GM12878 (cell line): ENCODE measurements around the gene ARHGEF3. TPM values are rescaled to one million over a fixed set of nuclear protein-coding genes. Genes with fewer than 3 reads are reported as not detected.

Source experiments
- ATAC-seq: fragments of 200-7000 bp; cut with Tn5 transposase; 3 replicates; pipeline ENCODE4 v1.9.1; 2020; ENCODE audit warnings: mild to moderate bottlenecking, moderate library complexity
- BruUV-seq: library from RNA; stranded (reverse); fragments of 400-500 nt; replicated peaks from 2 replicates; lab custom pipeline; 2021; lab: Mats Ljungman, UMichigan
- CTCF ChIA-PET: fragments of 300-600 bp; sonication (Branson Sonifier 250); formaldehyde crosslinking; extraction: SDS; loops from one replicate; lab custom pipeline; 2021; ENCODE audit warnings: inconsistent platforms; lab: Yijun Ruan, JAX
- POLR2A ChIA-PET: fragments of 350-600 bp; formaldehyde crosslinking; extraction: SDS; loops from one replicate; lab custom pipeline; 2021; ENCODE audit warnings: inconsistent platforms; lab: Charles Lee
- RAD21 ChIA-PET: fragments of 300-600 bp; sonication (Branson Sonifier 250); formaldehyde crosslinking; loops from one replicate; lab custom pipeline; 2023; ENCODE audit warnings: antibody characterized with exemption; ENCODE audit not compliant: unreplicated experiment; lab: Charles Lee
- SMC1A ChIA-PET: fragments of 300-600 bp; sonication (Branson Sonifier 250); formaldehyde crosslinking; loops from one replicate; lab custom pipeline; 2023; ENCODE audit not compliant: unreplicated experiment, uncharacterized antibody; lab: Charles Lee
- DNase-seq: peaks from one replicate; pipeline ENCODE4 v3.0.0-alpha.2; 2011; ENCODE audit warnings: low read depth, low spot score
- FAIRE-seq: peaks from 3 replicates; lab custom pipeline; 2011; peaks lifted over from hg19 to GRCh38; lab: Jason Lieb, UNC
- H2AFZ ChIP-seq: 2 replicates; pipeline ENCODE4 v1.6.0; 2011; ENCODE audit warnings: low read depth, low read length, control low read depth; ENCODE audit not compliant: control insufficient read depth
- H3K27ac ChIP-seq: 2 replicates; pipeline ENCODE4 v1.5.1; 2011; ENCODE audit warnings: control low read depth; ENCODE audit not compliant: control insufficient read depth, insufficient read depth
- H3K27me3 ChIP-seq, 2 experiments: replicated peaks in 1 of 2; 2 replicates each; pipeline versions ENCODE4 v1.6.0 to v1.6.1; 2011; ENCODE audit warnings: low read length in 1 of 2; ENCODE audit not compliant: control insufficient read depth in 2 of 2, insufficient read depth in 2 of 2
- H3K36me3 ChIP-seq, 2 experiments: 2 replicates each; pipeline ENCODE4 v1.5.1; 2011; ENCODE audit warnings: low read length in 1 of 2; ENCODE audit not compliant: control insufficient read depth in 2 of 2, insufficient read depth in 2 of 2
- H3K4me1 ChIP-seq: 2 replicates; pipeline ENCODE4 v1.6.1; 2011; ENCODE audit warnings: mild to moderate bottlenecking, low read length, moderate library complexity, mixed read lengths; ENCODE audit not compliant: control insufficient read depth, insufficient read depth
- H3K4me2 ChIP-seq: 2 replicates; pipeline ENCODE4 v1.6.0; 2011; ENCODE audit warnings: control low read depth; ENCODE audit not compliant: control insufficient read depth, insufficient read depth
- H3K4me3 ChIP-seq: fragments of 200-600 bp; sonication (generic); 2 replicates; pipeline ENCODE4 v1.5.1; 2016
- H3K79me2 ChIP-seq: 2 replicates; pipeline ENCODE4 v1.6.0; 2011; ENCODE audit warnings: low read length; ENCODE audit not compliant: control insufficient read depth, insufficient read depth
- H3K9ac ChIP-seq: 2 replicates; pipeline ENCODE4 v1.8.0; 2011; ENCODE audit warnings: low read length, control low read depth, mixed read lengths; ENCODE audit not compliant: control insufficient read depth, insufficient read depth
- H3K9me3 ChIP-seq: replicated peaks from 3 replicates; pipeline ENCODE4 v1.5.1; 2011; ENCODE audit warnings: mild to moderate bottlenecking, low read length; ENCODE audit not compliant: control insufficient read depth, insufficient read depth
- H4K20me1 ChIP-seq: 2 replicates; pipeline ENCODE4 v1.6.0; 2011; ENCODE audit not compliant: control insufficient read depth, insufficient read depth
- BHLHE40 ChIP-seq, 2 experiments: fragments of 450-650 bp in 1 of 2; IDR thresholded peaks; 2 replicates each; pipeline ENCODE4 v1.6.1; 2011 to 2017; ENCODE audit warnings: low read depth in 2 of 2, borderline replicate concordance in 1 of 2, improper control_type of control experiment in 1 of 2, low read length in 1 of 2, mild to moderate bottlenecking in 1 of 2
- EGR1 ChIP-seq, 2 experiments: IDR thresholded peaks; 1 replicate in 1 of 2; 2 replicates in 1 of 2; pipeline ENCODE4 v1.6.1; 2011 to 2012; ENCODE audit warnings: low read depth in 2 of 2, low read length in 2 of 2, borderline replicate concordance in 1 of 2, mild to moderate bottlenecking in 1 of 2, moderate library complexity in 1 of 2
- EP300 ChIP-seq, 2 experiments: fragments of 150-350 bp in 1 of 2; IDR thresholded peaks; 2 replicates each; pipeline ENCODE4 v1.6.1; 2011 to 2012; ENCODE audit warnings: low read depth in 2 of 2, low read length in 2 of 2, borderline replicate concordance in 1 of 2, improper control_type of control experiment in 1 of 2, inconsistent platforms in 1 of 2; ENCODE audit not compliant: control insufficient read depth in 1 of 2
- GATAD2B ChIP-seq: fragments of 450-650 bp; conservative IDR thresholded peaks from 2 replicates; pipeline ENCODE4 v1.6.1; 2017; ENCODE audit warnings: low read depth, mild to moderate bottlenecking, moderate library complexity
- JUNB ChIP-seq: IDR thresholded peaks from 2 replicates; pipeline ENCODE4 v1.6.1; 2016; ENCODE audit warnings: antibody characterized with exemption, mild to moderate bottlenecking
- KDM1A ChIP-seq: fragments of 200-600 bp; sonication (generic); IDR thresholded peaks from 2 replicates; pipeline ENCODE4 v1.6.1; 2016; ENCODE audit warnings: borderline replicate concordance
- MAX ChIP-seq: IDR thresholded peaks from 2 replicates; pipeline ENCODE4 v1.6.1; 2012; ENCODE audit warnings: low read depth, low read length, improper control_type of control experiment
- MTA2 ChIP-seq: fragments of 450-650 bp; IDR thresholded peaks from 2 replicates; pipeline ENCODE4 v1.6.1; 2016; ENCODE audit warnings: low read depth, mild to moderate bottlenecking, moderate library complexity
- SMC3 ChIP-seq: IDR thresholded peaks from 2 replicates; pipeline ENCODE4 v1.6.1; 2011; ENCODE audit warnings: low read length, improper control_type of control experiment, borderline replicate concordance
- SREBF2 ChIP-seq: IDR thresholded peaks from 2 replicates; pipeline ENCODE4 v1.6.1; 2012; ENCODE audit warnings: mild to moderate bottlenecking, low read length
- STAT3 ChIP-seq: IDR thresholded peaks from 2 replicates; pipeline ENCODE4 v1.6.1; 2011; ENCODE audit warnings: low read depth, low read length, improper control_type of control experiment
- TAF1 ChIP-seq: IDR thresholded peaks from 2 replicates; pipeline ENCODE4 v1.6.1; 2011; ENCODE audit warnings: mild to moderate bottlenecking, low read depth, low read length, borderline replicate concordance
- TCF7 ChIP-seq: IDR thresholded peaks from 2 replicates; pipeline ENCODE4 v1.6.1; 2014; ENCODE audit warnings: antibody characterized with exemption, borderline replicate concordance
- ZNF274 ChIP-seq: IDR thresholded peaks from one replicate; pipeline ENCODE4 v1.8.0; 2011; ENCODE audit not compliant: insufficient read length, insufficient read depth
- WGBS: methylation state at CpG from one replicate; pipeline ENCODE4 v1.1.6; 2016; ENCODE audit warnings: low lambda C conversion rate; ENCODE audit not compliant: insufficient replicate concordance, insufficient coverage; ENCODE audit errors: missing lambda C conversion rate; 5-methylcytosine and 5-hydroxymethylcytosine counted together
- in situ Hi-C: fragments of 300-500 bp; cut with MboI; formaldehyde crosslinking; loops from 9 replicates; pipeline ENCODE4 v1.14.3; 2018; ENCODE audit warnings: mixed read lengths
- intact Hi-C: fragments of 100-400 bp; cut with micrococcal nuclease; formaldehyde crosslinking; loops from one replicate; pipeline ENCODE4 v1.14.2; 2022; ENCODE audit not compliant: unreplicated experiment
- polyA plus RNA-seq, 11 experiments: library from polyadenylated mRNA; depleted of rRNA in 4 of 11; unstranded in 6 of 11; stranded (reverse) in 5 of 11; fragments of >200 nt; fragmentation: Nextera tagmentation in 4 of 11; fragmentation: Illumina TruSeq in 1 of 11; extraction: Ambion mirVana in 4 of 11; extraction: Trizol in 1 of 11; gene quantifications; 1 replicate in 1 of 11; 2 replicates in 10 of 11; pipeline versions ENCODE4 v1.2.1 to v1.2.3, GENCODE V29; 2011 to 2016; ENCODE audit warnings: inconsistent platforms in 2 of 11, missing spikeins in 2 of 11, low read depth in 1 of 11
- total RNA-seq, 4 experiments: library from RNA; depleted of rRNA in 3 of 4; stranded (reverse); fragments of >200 nt in 3 of 4; fragmentation: Illumina TruSeq in 1 of 4; extraction: Trizol in 1 of 4; gene quantifications; 2 replicates each; pipeline versions ENCODE4 v1.2.1 to v1.2.3, GENCODE V29; 2013 to 2021
- TF ChIP-seq, protein P1 (sequence below): fragments of 450-650 bp; IDR thresholded peaks from 2 replicates; pipeline ENCODE4 v1.6.1; 2018; ENCODE audit warnings: mild to moderate bottlenecking, low read depth, moderate library complexity; ENCODE audit not compliant: partially characterized antibody
- TF ChIP-seq, protein P2 (sequence below): IDR thresholded peaks from 2 replicates; pipeline ENCODE4 v1.6.1; 2012; ENCODE audit warnings: improper control_type of control experiment, low read depth, low read length; ENCODE audit not compliant: insufficient replicate concordance

The ARHGEF3 gene
- total and polyA plus RNA-seq, 10 of the 15 experiments (the other 5 are each of a cell fraction or from before 2014, with no cell fraction given) = 21.8 to 78.7 (median 56.2) TPM

DNA sequence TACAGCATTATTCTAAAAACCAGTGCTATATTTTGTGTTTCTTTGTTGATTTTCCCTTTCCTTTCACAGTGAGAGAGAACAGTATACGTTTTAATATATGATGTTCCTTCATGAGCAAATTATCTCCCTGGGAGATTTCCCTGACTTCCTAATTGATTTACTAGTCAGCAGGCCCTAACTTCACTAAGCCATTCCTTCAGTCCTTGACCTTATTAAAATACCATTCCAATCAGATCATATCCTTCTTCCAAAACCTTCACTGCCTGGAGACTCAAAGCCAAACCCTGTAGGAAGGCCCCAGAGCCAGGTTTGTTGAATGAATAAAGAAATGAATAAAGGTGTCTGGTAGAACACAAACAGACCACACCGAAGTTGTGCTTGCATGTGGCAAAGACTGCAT lies 43.8 kb upstream of the ARHGEF3 start:
- FAIRE-seq (no peak), ATAC-seq (no peak), DNase-seq (no peak)
- SMC1A ChIA-PET = interaction anchor here (1.3 kb wide), 1 partner anchor 33 kb away, joined by 3 read pairs; no protein-coding TSS in a partner anchor
- no peak overlapping the region for H2AFZ ChIP-seq
- in situ Hi-C loops = no loop called here
- H3K4me2 ChIP-seq = no peak overlapping the region
- POLR2A ChIA-PET = no interaction called here
- CTCF ChIA-PET = no interaction called here
- BruUV-seq = no TSS peak
- RAD21 ChIA-PET = no interaction called here
- no peaks in the 10 kb centered on the region for H3K27me3 ChIP-seq
- no peaks in the 10 kb centered on the region for H3K36me3 ChIP-seq
- no peaks in the 10 kb centered on the region for H4K20me1 ChIP-seq
- no peaks in the 10 kb centered on the region for H3K79me2 ChIP-seq
- no peaks in the 10 kb centered on the region for H3K4me1 ChIP-seq
- no peak overlapping the region for H3K4me3 ChIP-seq
- no peaks in the 10 kb centered on the region for H3K9me3 ChIP-seq
- intact Hi-C loops = no loop called here
- WGBS = 22% methylated on average over 2 of the region's 2 CpGs
- no peak overlapping the region for H3K27ac ChIP-seq
- H3K9ac ChIP-seq = no peak overlapping the region
- no peak for TF ChIP-seq SREBF2
- TF ChIP-seq MAX = no peak
- no peak for TF ChIP-seq TCF7
- TF ChIP-seq, protein P1, sequence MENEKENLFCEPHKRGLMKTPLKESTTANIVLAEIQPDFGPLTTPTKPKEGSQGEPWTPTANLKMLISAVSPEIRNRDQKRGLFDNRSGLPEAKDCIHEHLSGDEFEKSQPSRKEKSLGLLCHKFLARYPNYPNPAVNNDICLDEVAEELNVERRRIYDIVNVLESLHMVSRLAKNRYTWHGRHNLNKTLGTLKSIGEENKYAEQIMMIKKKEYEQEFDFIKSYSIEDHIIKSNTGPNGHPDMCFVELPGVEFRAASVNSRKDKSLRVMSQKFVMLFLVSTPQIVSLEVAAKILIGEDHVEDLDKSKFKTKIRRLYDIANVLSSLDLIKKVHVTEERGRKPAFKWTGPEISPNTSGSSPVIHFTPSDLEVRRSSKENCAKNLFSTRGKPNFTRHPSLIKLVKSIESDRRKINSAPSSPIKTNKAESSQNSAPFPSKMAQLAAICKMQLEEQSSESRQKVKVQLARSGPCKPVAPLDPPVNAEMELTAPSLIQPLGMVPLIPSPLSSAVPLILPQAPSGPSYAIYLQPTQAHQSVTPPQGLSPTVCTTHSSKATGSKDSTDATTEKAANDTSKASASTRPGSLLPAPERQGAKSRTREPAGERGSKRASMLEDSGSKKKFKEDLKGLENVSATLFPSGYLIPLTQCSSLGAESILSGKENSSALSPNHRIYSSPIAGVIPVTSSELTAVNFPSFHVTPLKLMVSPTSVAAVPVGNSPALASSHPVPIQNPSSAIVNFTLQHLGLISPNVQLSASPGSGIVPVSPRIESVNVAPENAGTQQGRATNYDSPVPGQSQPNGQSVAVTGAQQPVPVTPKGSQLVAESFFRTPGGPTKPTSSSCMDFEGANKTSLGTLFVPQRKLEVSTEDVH = no peak
- no peak for TF ChIP-seq JUNB
- TF ChIP-seq MTA2 = no peak
- TF ChIP-seq SMC3 = no peak
- no peak for TF ChIP-seq BHLHE40 (IDR thresholded peaks at IDR 0.05; ENCODE audit: borderline replicate concordance in 1 of 2, low read depth in 2 of 2, low read length in 1 of 2)
- TF ChIP-seq, protein P2, sequence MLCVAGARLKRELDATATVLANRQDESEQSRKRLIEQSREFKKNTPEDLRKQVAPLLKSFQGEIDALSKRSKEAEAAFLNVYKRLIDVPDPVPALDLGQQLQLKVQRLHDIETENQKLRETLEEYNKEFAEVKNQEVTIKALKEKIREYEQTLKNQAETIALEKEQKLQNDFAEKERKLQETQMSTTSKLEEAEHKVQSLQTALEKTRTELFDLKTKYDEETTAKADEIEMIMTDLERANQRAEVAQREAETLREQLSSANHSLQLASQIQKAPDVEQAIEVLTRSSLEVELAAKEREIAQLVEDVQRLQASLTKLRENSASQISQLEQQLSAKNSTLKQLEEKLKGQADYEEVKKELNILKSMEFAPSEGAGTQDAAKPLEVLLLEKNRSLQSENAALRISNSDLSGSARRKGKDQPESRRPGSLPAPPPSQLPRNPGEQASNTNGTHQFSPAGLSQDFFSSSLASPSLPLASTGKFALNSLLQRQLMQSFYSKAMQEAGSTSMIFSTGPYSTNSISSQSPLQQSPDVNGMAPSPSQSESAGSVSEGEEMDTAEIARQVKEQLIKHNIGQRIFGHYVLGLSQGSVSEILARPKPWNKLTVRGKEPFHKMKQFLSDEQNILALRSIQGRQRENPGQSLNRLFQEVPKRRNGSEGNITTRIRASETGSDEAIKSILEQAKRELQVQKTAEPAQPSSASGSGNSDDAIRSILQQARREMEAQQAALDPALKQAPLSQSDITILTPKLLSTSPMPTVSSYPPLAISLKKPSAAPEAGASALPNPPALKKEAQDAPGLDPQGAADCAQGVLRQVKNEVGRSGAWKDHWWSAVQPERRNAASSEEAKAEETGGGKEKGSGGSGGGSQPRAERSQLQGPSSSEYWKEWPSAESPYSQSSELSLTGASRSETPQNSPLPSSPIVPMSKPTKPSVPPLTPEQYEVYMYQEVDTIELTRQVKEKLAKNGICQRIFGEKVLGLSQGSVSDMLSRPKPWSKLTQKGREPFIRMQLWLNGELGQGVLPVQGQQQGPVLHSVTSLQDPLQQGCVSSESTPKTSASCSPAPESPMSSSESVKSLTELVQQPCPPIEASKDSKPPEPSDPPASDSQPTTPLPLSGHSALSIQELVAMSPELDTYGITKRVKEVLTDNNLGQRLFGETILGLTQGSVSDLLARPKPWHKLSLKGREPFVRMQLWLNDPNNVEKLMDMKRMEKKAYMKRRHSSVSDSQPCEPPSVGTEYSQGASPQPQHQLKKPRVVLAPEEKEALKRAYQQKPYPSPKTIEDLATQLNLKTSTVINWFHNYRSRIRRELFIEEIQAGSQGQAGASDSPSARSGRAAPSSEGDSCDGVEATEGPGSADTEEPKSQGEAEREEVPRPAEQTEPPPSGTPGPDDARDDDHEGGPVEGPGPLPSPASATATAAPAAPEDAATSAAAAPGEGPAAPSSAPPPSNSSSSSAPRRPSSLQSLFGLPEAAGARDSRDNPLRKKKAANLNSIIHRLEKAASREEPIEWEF = no peak
- TF ChIP-seq TAF1 = no peak
- no peak for TF ChIP-seq GATAD2B
- TF ChIP-seq KDM1A = no peak
- TF ChIP-seq EGR1 (IDR thresholded peaks at IDR 0.05; ENCODE audit: borderline replicate concordance in 1 of 2, low read depth in 2 of 2, low read length in 2 of 2) = no peak
- no peak for TF ChIP-seq ZNF274
- no peak for TF ChIP-seq STAT3
- TF ChIP-seq EP300 (IDR thresholded peaks at IDR 0.05; ENCODE audit: borderline replicate concordance in 1 of 2, control insufficient read depth in 1 of 2, low read depth in 2 of 2, low read length in 2 of 2) = no peak
